Glutamatergic neuron (in vitro differentiated cells): ENCODE results near the gene STRN. TPM values are rescaled to one million over a fixed set of nuclear protein-coding genes. Genes with fewer than 3 reads are reported as not detected.
"Not testable (repeated sequence)": the region's sequence is repeated elsewhere in the genome, so short reads cannot be mapped to it uniquely, and the experiment has no call there.

Experiments used
- DNase-seq: peaks from one replicate; pipeline ENCODE4 v3.0.0; 2022
- H3K27ac Mint-ChIP-seq: one replicate; pipeline ENCODE4 v1.8.0; 2020; ENCODE audit warnings: mild to moderate bottlenecking, mixed read lengths, inconsistent platforms; ENCODE audit not compliant: unreplicated experiment
- H3K27me3 Mint-ChIP-seq: one replicate; pipeline ENCODE4 v1.8.0; 2020; ENCODE audit warnings: mild to moderate bottlenecking, moderate library complexity, mixed read lengths, inconsistent platforms; ENCODE audit not compliant: unreplicated experiment
- H3K36me3 Mint-ChIP-seq: one replicate; pipeline ENCODE4 v1.8.0; 2020; ENCODE audit warnings: mild to moderate bottlenecking, mixed read lengths, inconsistent platforms; ENCODE audit not compliant: unreplicated experiment
- H3K4me1 Mint-ChIP-seq: one replicate; pipeline ENCODE4 v1.8.0; 2020; ENCODE audit warnings: mild to moderate bottlenecking, low read depth, mixed read lengths, inconsistent platforms; ENCODE audit not compliant: unreplicated experiment
- H3K4me3 Mint-ChIP-seq: one replicate; pipeline ENCODE4 v1.8.0; 2020; ENCODE audit warnings: mild to moderate bottlenecking, mixed read lengths, inconsistent platforms; ENCODE audit not compliant: unreplicated experiment
- H3K9me3 Mint-ChIP-seq: one replicate; pipeline ENCODE4 v1.8.0; 2020; ENCODE audit warnings: mild to moderate bottlenecking, moderate library complexity, mixed read lengths, inconsistent platforms; ENCODE audit not compliant: unreplicated experiment
- CTCF ChIP-seq: fragments of 200-600 bp; sonication (generic); IDR thresholded peaks from one replicate; pipeline ENCODE4 v1.5.0; 2021; ENCODE audit not compliant: partially characterized antibody, unreplicated experiment
- total RNA-seq: library from RNA; stranded (reverse); fragmentation: NEBNext Ultra II Directional; extraction: Animal tissue kit (Norgen Biotek cat#: 25700); gene quantifications from one replicate; pipeline ENCODE4 v1.2.1, GENCODE V29; 2021; ENCODE audit not compliant: unreplicated experiment

The STRN gene
- total RNA-seq, 1 donor from 2014 or later, result 20.8 TPM

GRCh38 chr2:36834731-36835524 lies 131.4 kb downstream of the STRN start:
- H3K4me3 Mint-ChIP-seq, result no peak overlapping the region

GRCh38 chr2:36834203-36834602 lies 132.1 kb downstream of the STRN start:
- no peak for TF ChIP-seq CTCF
- DNase-seq, result no peak
- Mint-ChIP-seq H3K36me3 (no peaks in the 10 kb centered on the region), H3K4me3 (no peak overlapping the region), H3K27me3 (no peaks in the 10 kb centered on the region), H3K4me1 (no peaks in the 10 kb centered on the region), H3K27ac (no peak overlapping the region), H3K9me3 (no peaks in the 10 kb centered on the region)

More at GRCh38 chr2:36834731-36835524, 131.4 kb downstream of the STRN start:
- Mint-ChIP-seq H3K27me3 (no peaks in the 10 kb centered on the region), H3K9me3 (no peaks in the 10 kb centered on the region), H3K27ac (no peak overlapping the region), H3K36me3 (no peaks in the 10 kb centered on the region), H3K4me1 (peaks cover under 1% of the 10 kb centered on the region)
- no peak for TF ChIP-seq CTCF
- DNase-seq, result no peak

DNA sequence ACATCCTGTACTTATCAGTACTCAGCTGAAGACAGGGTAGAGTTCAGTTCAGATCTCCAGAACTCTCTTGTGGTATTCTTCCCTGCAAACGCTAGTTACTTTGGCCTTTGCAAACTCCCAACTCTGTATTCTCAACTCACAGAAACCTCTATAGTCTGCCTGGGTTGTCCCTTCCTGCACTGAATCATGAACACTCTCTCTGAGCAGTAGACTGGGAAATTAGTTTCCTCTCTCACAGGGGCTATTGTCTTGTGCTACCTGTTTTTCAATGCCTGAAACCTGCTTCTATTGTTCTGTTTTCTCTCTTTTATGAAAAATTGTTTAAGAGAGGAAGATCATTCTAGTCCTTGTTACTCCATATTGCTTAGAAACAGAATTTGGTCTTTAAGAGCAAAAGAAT lies 135.2 kb downstream of the STRN start:
- Mint-ChIP-seq H3K27me3 (no peaks in the 10 kb centered on the region), H3K36me3 (no peaks in the 10 kb centered on the region), H3K27ac (no peak overlapping the region), H3K4me3 (no peak overlapping the region), H3K4me1 (no peaks in the 10 kb centered on the region), H3K9me3 (no peaks in the 10 kb centered on the region)
- no peak for TF ChIP-seq CTCF
- DNase-seq, result no peak

DNA sequence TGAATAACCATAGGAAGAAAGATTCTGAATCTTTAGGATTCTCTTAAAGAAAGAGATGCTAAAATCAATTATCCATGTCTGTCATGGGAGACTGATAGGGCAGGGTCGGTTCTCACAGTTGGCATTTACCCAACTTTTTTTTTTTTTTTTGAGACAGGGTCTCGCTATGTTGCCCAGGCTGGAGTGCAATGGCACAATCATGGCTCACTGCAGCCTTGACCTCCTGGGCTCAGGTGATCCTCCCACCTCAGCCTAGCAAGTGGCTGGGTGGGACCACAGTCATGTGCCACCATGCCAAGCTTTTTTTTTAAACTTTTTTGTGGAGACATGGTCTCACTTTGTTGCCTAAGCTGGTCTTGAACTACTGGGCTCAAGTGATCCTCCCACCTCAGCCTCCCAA lies 141.7 kb downstream of the STRN start:
- H3K27me3 Mint-ChIP-seq, H3K4me1 Mint-ChIP-seq, H3K4me3 Mint-ChIP-seq, DNase-seq, H3K9me3 Mint-ChIP-seq, H3K36me3 Mint-ChIP-seq: not testable (repeated sequence)
- peak overlapping the region; percentile 11 for H3K27ac Mint-ChIP-seq

DNA sequence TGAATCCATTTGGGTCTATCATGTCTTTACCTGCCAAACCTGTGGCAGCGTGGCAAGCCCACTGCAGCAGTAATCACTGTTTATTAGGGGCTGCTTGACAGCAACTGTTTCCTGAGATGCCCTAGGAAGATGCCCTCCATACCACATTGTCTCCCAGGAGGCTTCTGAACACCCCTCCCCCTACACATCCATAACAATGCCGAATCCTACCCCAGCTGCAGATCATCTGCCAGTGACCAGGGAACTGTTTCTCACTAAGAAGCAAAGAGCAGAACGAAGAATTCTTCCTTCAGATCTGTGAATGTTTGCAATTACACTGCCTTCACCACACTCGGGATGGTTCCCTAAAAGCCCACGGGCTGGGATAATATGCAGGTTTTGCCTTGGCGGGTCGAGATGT lies 142.1 kb downstream of the STRN start:
- no peak for TF ChIP-seq CTCF
- DNase-seq, result no peak
- no peaks in the 10 kb centered on the region for H3K27me3 Mint-ChIP-seq
- peaks cover 10% of the 10 kb centered on the region for H3K4me1 Mint-ChIP-seq
- H3K9me3 Mint-ChIP-seq, result peaks cover 3% of the 10 kb centered on the region
- H3K4me3 Mint-ChIP-seq, result no peak overlapping the region
- H3K27ac Mint-ChIP-seq, result peak overlapping the region; percentile 11
- no peaks in the 10 kb centered on the region for H3K36me3 Mint-ChIP-seq
